Right ventricle myocardium superior (tissue), 1 donor: ENCODE results near the gene DUSP22. TPM values are rescaled to one million over a fixed set of nuclear protein-coding genes. Genes with fewer than 3 reads are reported as not detected.
A peak's percentile ranks its signal among the peaks of the same experiment; 100 is the strongest.

Experiments used
- ATAC-seq: fragments of 200-7000 bp; cut with Tn5 transposase; one replicate; pipeline ENCODE4 v1.9.1; 2020; ENCODE audit warnings: mild to moderate bottlenecking; ENCODE audit not compliant: poor library complexity
- DNase-seq: peaks from one replicate; pipeline ENCODE4 v3.0.0-alpha.2; 2020
- intact Hi-C: fragments of 100-400 bp; cut with DNase I; formaldehyde crosslinking; loops from one replicate; pipeline ENCODE4 v1.11.2; 2022
- total RNA-seq: library from RNA; stranded (reverse); fragmentation: NEBNext Ultra II Directional; extraction: Animal tissue kit (Norgen Biotek cat#: 25700); gene quantifications from one replicate; pipeline ENCODE4 v1.2.1, GENCODE V29; 2021
- donor health status: DM: no; HTN: yes; CAD: no; lungs with severe emphysema.

The DUSP22 gene
- total RNA-seq, 1 donor from 2014 or later = 50.5 TPM

- ATAC-seq (peak; percentile 3), DNase-seq (no peak)
- intact Hi-C loops = no loop called here
These were observed 1.2 kb downstream of the DUSP22 start for GRCh38 chr6:293193-294174.

- intact Hi-C loops = no loop called here
- no peak for ATAC-seq
- DNase-seq = no peak
These were observed 2.6 kb downstream of the DUSP22 start for GRCh38 chr6:294656-295565.

- intact Hi-C loops = no loop called here
- ATAC-seq (no peak), DNase-seq (peak; percentile 67)
These were observed 4.2 kb downstream of the DUSP22 start for GRCh38 chr6:296151-297122.

- no peak for DNase-seq
- ATAC-seq = no peak
- intact Hi-C loops = no loop called here
These were observed 5.4 kb downstream of the DUSP22 start for GRCh38 chr6:297571-298232.

- DNase-seq = no peak
- intact Hi-C loops = no loop called here
- ATAC-seq = peak; percentile 30
These were observed 6.2 kb downstream of the DUSP22 start for GRCh38 chr6:298233-299103.

- no peak for ATAC-seq
- intact Hi-C loops = no loop called here
- DNase-seq = no peak
These were observed 7.1 kb downstream of the DUSP22 start for GRCh38 chr6:299104-299980.

- ATAC-seq = no peak
- no peak for DNase-seq
- intact Hi-C loops = no loop called here
These were observed 7.7 kb downstream of the DUSP22 start for GRCh38 chr6:300026-300425.

- no peak for ATAC-seq
- no peak for DNase-seq
- intact Hi-C loops = no loop called here
These were observed 8.4 kb downstream of the DUSP22 start for GRCh38 chr6:300494-301198.

- no peak for ATAC-seq
- no peak for DNase-seq
- intact Hi-C loops = no loop called here
These were observed 9.2 kb downstream of the DUSP22 start for GRCh38 chr6:301526-301925.

- ATAC-seq (no peak), DNase-seq (no peak)
- intact Hi-C loops = no loop called here
These were observed 9.8 kb downstream of the DUSP22 start for GRCh38 chr6:301929-302705.

GRCh38 chr6:302760-303159 lies 10.5 kb downstream of the DUSP22 start:
- ATAC-seq (no peak), DNase-seq (no peak)
- intact Hi-C loops = no loop called here

GRCh38 chr6:303263-303662 lies 11.0 kb downstream of the DUSP22 start:
- no peak for DNase-seq

GRCh38 chr6:303948-304558 lies 11.8 kb downstream of the DUSP22 start:
- intact Hi-C loops = no loop called here
- ATAC-seq = no peak
- no peak for DNase-seq

More at GRCh38 chr6:303263-303662, 11.0 kb downstream of the DUSP22 start:
- intact Hi-C loops = no loop called here
- ATAC-seq = no peak

- DNase-seq (no peak), ATAC-seq (no peak)
- intact Hi-C loops = no loop called here
These were observed 12.6 kb downstream of the DUSP22 start for GRCh38 chr6:304833-305370.
